K562 (cell line): Measurements from ENCODE around the gene B3GLCT. TPM values are rescaled to one million over a fixed set of nuclear protein-coding genes. Genes with fewer than 3 reads are reported as not detected.

Source experiments
- BRD4 ChIP-seq: fragments of 200-600 bp; sonication (generic); IDR thresholded peaks from 2 replicates; pipeline ENCODE4 v1.6.1; 2017; ENCODE audit warnings: inconsistent platforms
- BRD9 ChIP-seq: fragments of 450-650 bp; IDR thresholded peaks from 2 replicates; pipeline ENCODE4 v1.6.1; 2018; ENCODE audit warnings: low read depth; ENCODE audit not compliant: partially characterized antibody
- PREB ChIP-seq: sonication (generic); formaldehyde crosslinking; IDR thresholded peaks from 2 replicates; pipeline ENCODE4 v1.8.1; 2023; ENCODE audit warnings: mild to moderate bottlenecking, missing genetic modification reagents
- TAF9B ChIP-seq: fragments of 450-650 bp; IDR thresholded peaks from 2 replicates; pipeline ENCODE4 v1.6.1; 2018; ENCODE audit warnings: mild to moderate bottlenecking; ENCODE audit not compliant: partially characterized antibody
- TRIM28 ChIP-seq: fragments of 450-650 bp; IDR thresholded peaks from 2 replicates; pipeline ENCODE4 v1.6.1; 2017
- ZNF41 ChIP-seq: fragments of 250-450 bp; sonication (Bioruptor Pico); conservative IDR thresholded peaks from 2 replicates; pipeline ENCODE4 v1.4.0; 2020; ENCODE audit warnings: mild to moderate bottlenecking
- ZNF609 ChIP-seq: sonication (generic); formaldehyde crosslinking; IDR thresholded peaks from 2 replicates; pipeline ENCODE4 v1.8.1; 2023; ENCODE audit warnings: missing genetic modification reagents, mild to moderate bottlenecking, borderline replicate concordance
- polyA plus RNA-seq, 8 experiments: library from polyadenylated mRNA; depleted of rRNA in 4 of 8; stranded (reverse) in 5 of 8; unstranded in 3 of 8; fragments of >200 nt; fragmentation: Nextera tagmentation in 2 of 8; fragmentation: Illumina TruSeq in 1 of 8; extraction: Ambion mirVana in 2 of 8; extraction: Trizol in 1 of 8; gene quantifications; 2 replicates each; pipeline versions ENCODE4 v1.2.1 to v1.2.3, GENCODE V29; 2011 to 2014; ENCODE audit warnings: inconsistent platforms in 1 of 8, missing spikeins in 1 of 8
- total RNA-seq, 7 experiments: library from RNA; depleted of rRNA in 6 of 7; stranded (reverse); fragments of >200 nt in 6 of 7; fragmentation: Illumina TruSeq in 2 of 7; extraction: Trizol in 2 of 7; gene quantifications; 2 replicates each; pipeline versions ENCODE4 v1.2.1 to v1.2.3, GENCODE V29; 2011 to 2021; ENCODE audit warnings: low replicate concordance in 1 of 7

Gene B3GLCT
- total and polyA plus RNA-seq, 9 of the 15 experiments (the other 6 are each of a cell fraction or from before 2014, with no cell fraction given): 1.1 to 5.1 (median 2.9) TPM

- TF ChIP-seq ZNF609 (CRISPR knock-in tag): no peak
- no peak for TF ChIP-seq PREB (CRISPR knock-in tag)
- TF ChIP-seq TRIM28: no peak
- TF ChIP-seq BRD9: no peak
- no peak for TF ChIP-seq ZNF41 (CRISPR knock-in tag)
- no peak for TF ChIP-seq BRD4
- TF ChIP-seq TAF9B: no peak
Measured at GRCh38 chr13:31172001-31172400, 27.8 kb upstream of the B3GLCT start (continued).
